Measurements from ENCODE around the gene CACNA1A.

Gene CACNA1A

DNA sequence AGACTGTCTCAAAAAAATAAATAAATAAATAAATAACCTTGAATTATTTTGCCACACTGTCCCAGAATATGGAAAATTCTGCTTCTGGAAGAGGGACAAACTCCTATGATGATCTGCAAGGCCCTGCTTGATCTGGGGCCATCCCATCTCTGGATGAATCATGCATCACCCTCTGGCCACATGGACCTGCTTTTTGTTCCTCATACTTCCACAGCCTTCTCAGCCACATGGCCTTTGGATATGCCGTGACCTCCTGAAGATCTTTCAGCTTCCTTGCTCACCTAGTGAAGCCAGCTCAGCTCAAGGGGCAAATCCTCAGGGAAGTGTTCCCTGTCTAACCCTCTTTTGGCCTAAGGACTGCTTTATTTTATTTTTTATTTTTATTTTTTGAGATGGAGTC lies 345.7 kb downstream of the CACNA1A start:
- peak overlapping the region in 2 of 3 experiments; percentile 50 to 51 for H3K27ac Mint-ChIP-seq
- TF ChIP-seq, protein P1, sequence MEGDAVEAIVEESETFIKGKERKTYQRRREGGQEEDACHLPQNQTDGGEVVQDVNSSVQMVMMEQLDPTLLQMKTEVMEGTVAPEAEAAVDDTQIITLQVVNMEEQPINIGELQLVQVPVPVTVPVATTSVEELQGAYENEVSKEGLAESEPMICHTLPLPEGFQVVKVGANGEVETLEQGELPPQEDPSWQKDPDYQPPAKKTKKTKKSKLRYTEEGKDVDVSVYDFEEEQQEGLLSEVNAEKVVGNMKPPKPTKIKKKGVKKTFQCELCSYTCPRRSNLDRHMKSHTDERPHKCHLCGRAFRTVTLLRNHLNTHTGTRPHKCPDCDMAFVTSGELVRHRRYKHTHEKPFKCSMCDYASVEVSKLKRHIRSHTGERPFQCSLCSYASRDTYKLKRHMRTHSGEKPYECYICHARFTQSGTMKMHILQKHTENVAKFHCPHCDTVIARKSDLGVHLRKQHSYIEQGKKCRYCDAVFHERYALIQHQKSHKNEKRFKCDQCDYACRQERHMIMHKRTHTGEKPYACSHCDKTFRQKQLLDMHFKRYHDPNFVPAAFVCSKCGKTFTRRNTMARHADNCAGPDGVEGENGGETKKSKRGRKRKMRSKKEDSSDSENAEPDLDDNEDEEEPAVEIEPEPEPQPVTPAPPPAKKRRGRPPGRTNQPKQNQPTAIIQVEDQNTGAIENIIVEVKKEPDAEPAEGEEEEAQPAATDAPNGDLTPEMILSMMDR (IDR thresholded peaks at IDR 0.05; ENCODE audit: unreplicated experiment in 3 of 3): no peak
- peaks cover 38% of the 10 kb centered on the region for H3K4me1 Mint-ChIP-seq
- no peaks in the 10 kb centered on the region for H3K9me3 Mint-ChIP-seq
- H3K27me3 Mint-ChIP-seq (ENCODE audit: low read depth): no peaks in the 10 kb centered on the region
- H3K36me3 Mint-ChIP-seq (ENCODE audit: low read depth): no peaks in the 10 kb centered on the region
- peak overlapping the region in 1 of 3 experiments; percentile 54 for H3K4me3 Mint-ChIP-seq

DNA sequence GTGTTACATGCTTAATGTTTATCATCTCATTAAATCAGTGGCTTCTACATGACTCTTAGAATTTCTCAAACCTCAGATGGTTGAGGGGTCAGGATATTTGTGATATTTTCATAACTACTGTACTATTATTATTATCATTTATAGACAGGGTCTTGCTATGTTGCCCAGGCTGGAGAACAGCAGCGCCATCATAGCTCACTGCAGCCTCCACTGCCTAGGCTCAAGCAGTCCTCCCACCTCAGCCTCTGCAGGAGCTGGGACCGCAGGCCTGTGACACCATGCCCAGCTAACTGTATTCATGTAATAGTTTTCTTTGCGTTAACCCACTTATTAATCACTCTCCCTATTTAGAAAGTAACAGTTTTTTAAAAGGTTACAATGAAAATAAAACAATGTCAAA lies 346.6 kb downstream of the CACNA1A start:
- TF ChIP-seq, protein P1 (IDR thresholded peaks at IDR 0.05; ENCODE audit: unreplicated experiment in 3 of 3): no peak
- H3K4me1 Mint-ChIP-seq: peaks cover 36% of the 10 kb centered on the region
- H3K36me3 Mint-ChIP-seq (ENCODE audit: low read depth): peaks cover under 1% of the 10 kb centered on the region
- no peaks in the 10 kb centered on the region for H3K27me3 Mint-ChIP-seq (ENCODE audit: low read depth)
- H3K4me3 Mint-ChIP-seq: peak overlapping the region in 1 of 3 experiments; percentile 43
- H3K9me3 Mint-ChIP-seq: no peaks in the 10 kb centered on the region
- peak overlapping the region; percentile 29 to 53 (median 44) for H3K27ac Mint-ChIP-seq
